Lung (tissue), 12 donors: Measurements from ENCODE around the gene MFSD1. TPM values are rescaled to one million over a fixed set of nuclear protein-coding genes. Genes with fewer than 3 reads are reported as not detected.

Source experiments
- ATAC-seq: fragments of 200-7000 bp; cut with Tn5 transposase; one replicate; pipeline ENCODE4 v1.9.1; 2020; ENCODE audit warnings: moderate number of reproducible peaks; ENCODE audit not compliant: insufficient read depth, low FRiP score
- DNase-seq, 3 donors: peaks; one replicate each; pipeline ENCODE4 v3.0.0-alpha.2; 2013 to 2017
- H3K27ac ChIP-seq, 2 donors: one replicate each; pipeline ENCODE4 v1.5.1; 2013; ENCODE audit warnings: mild to moderate bottlenecking in 2 of 2, moderate library complexity in 2 of 2, control low read depth in 1 of 2, inconsistent platforms in 1 of 2, low read depth in 1 of 2, low read length in 1 of 2
- H3K27me3 ChIP-seq, 3 donors: one replicate each; pipeline ENCODE4 v1.5.1; 2013; ENCODE audit warnings: low read length in 2 of 3; ENCODE audit not compliant: control insufficient read depth in 3 of 3, insufficient read depth in 3 of 3
- H3K36me3 ChIP-seq, 4 donors: one replicate each; pipeline ENCODE4 v1.5.1; 2013; ENCODE audit warnings: low read length in 4 of 4, mild to moderate bottlenecking in 1 of 4, moderate library complexity in 1 of 4; ENCODE audit not compliant: control insufficient read depth in 4 of 4, insufficient read depth in 4 of 4
- H3K4me1 ChIP-seq, 5 donors: one replicate each; pipeline ENCODE4 v1.5.1; 2013; ENCODE audit warnings: low read length in 5 of 5, mild to moderate bottlenecking in 2 of 5, moderate library complexity in 1 of 5; ENCODE audit not compliant: control insufficient read depth in 5 of 5, insufficient read depth in 5 of 5
- H3K4me3 ChIP-seq: one replicate; pipeline ENCODE4 v1.5.1; 2013; ENCODE audit warnings: mild to moderate bottlenecking, control low read depth, moderate library complexity
- H3K9ac ChIP-seq, 2 donors: one replicate each; pipeline ENCODE4 v1.5.1; 2013; ENCODE audit warnings: low read length in 2 of 2, control low read depth in 1 of 2; ENCODE audit not compliant: insufficient read depth in 1 of 2
- H3K9me3 ChIP-seq, 4 donors: one replicate each; pipeline ENCODE4 v1.5.1; 2013; ENCODE audit warnings: low read length in 3 of 4, mild to moderate bottlenecking in 1 of 4, moderate library complexity in 1 of 4; ENCODE audit not compliant: control insufficient read depth in 4 of 4, insufficient read depth in 3 of 4
- CTCF ChIP-seq: IDR thresholded peaks from 2 replicates; pipeline ENCODE4 v1.5.1; 2012; ENCODE audit warnings: mild to moderate bottlenecking; ENCODE audit errors: control extremely low read depth, extremely low read depth
- WGBS, 2 donors: extraction: QIAGEN DNeasy Blood & Tissue Kit; methylation state at CpG; one replicate each; pipeline ENCODE4 v1.1.7; 2013; 5-methylcytosine and 5-hydroxymethylcytosine counted together
- polyA plus RNA-seq, 2 donors: library from polyadenylated mRNA; stranded (reverse); fragments of 200-250 nt; gene quantifications; one replicate each; pipeline ENCODE4 v1.2.1, GENCODE V29; 2013
- total RNA-seq, 2 donors: library from RNA; depleted of rRNA in 1 of 2; stranded (reverse); fragments of >200 nt in 1 of 2; gene quantifications; one replicate each; pipeline ENCODE4 v1.2.1, GENCODE V29; 2014 to 2021
- donor health status: control.
- donor health status: control.
- donor health status: Bipolar disorder and iron deficiency.
- donor health status: healthy.
- donor health status: DM: yes; HTN: yes; CAD: no.

MFSD1 gene
- total and polyA plus RNA-seq, 4 donors, result 25.8 to 143 (median 93.3) TPM

- H3K9me3 ChIP-seq, result no peaks in the 10 kb centered on the region
- H3K4me1 ChIP-seq, result no peaks in the 10 kb centered on the region
- no peaks in the 10 kb centered on the region for H3K36me3 ChIP-seq
- H3K9ac ChIP-seq, result no peak overlapping the region
- ATAC-seq (no peak), DNase-seq (no peak)
- H3K4me3 ChIP-seq, result no peak overlapping the region
- no peak overlapping the region for H3K27ac ChIP-seq
- WGBS, 2 donors, result 63 to 64% methylated on average over 3 of the region's 3 CpGs
- no peaks in the 10 kb centered on the region for H3K27me3 ChIP-seq
- no peak for TF ChIP-seq CTCF
Measured at GRCh38 chr3:158846803-158847451, 45.1 kb downstream of the MFSD1 start.

- no peak for DNase-seq
- Histone ChIP-seq H3K4me3 (no peak overlapping the region), H3K27ac (no peak overlapping the region), H3K4me1 (no peaks in the 10 kb centered on the region), H3K9me3 (no peaks in the 10 kb centered on the region), H3K36me3 (no peaks in the 10 kb centered on the region), H3K9ac (no peak overlapping the region), H3K27me3 (no peaks in the 10 kb centered on the region)
- no peak for ATAC-seq
- no peak for TF ChIP-seq CTCF
- WGBS, 2 donors, result 79 to 90% methylated on average over 4 of the region's 4 CpGs
Measured at GRCh38 chr3:158847452-158847821, 45.6 kb downstream of the MFSD1 start.

- H3K4me3 ChIP-seq, result no peak overlapping the region
- no peak overlapping the region for H3K27ac ChIP-seq
- no peaks in the 10 kb centered on the region for H3K36me3 ChIP-seq
- ATAC-seq, result no peak
- H3K27me3 ChIP-seq, result no peaks in the 10 kb centered on the region
- no peak overlapping the region for H3K9ac ChIP-seq
- WGBS, 2 donors, result 50 to 56% methylated on average over 3 of the region's 3 CpGs
- no peaks in the 10 kb centered on the region for H3K9me3 ChIP-seq
- no peak for TF ChIP-seq CTCF
- no peaks in the 10 kb centered on the region for H3K4me1 ChIP-seq
- no peak for DNase-seq
Measured at GRCh38 chr3:158847885-158848284, 46.0 kb downstream of the MFSD1 start.

- no peak for DNase-seq
- ATAC-seq, result no peak
- Histone ChIP-seq H3K4me3 (no peak overlapping the region), H3K4me1 (no peaks in the 10 kb centered on the region), H3K27ac (no peak overlapping the region), H3K9ac (no peak overlapping the region), H3K36me3 (no peaks in the 10 kb centered on the region), H3K9me3 (no peaks in the 10 kb centered on the region), H3K27me3 (no peaks in the 10 kb centered on the region)
- TF ChIP-seq CTCF, result no peak
- 64 to 79% methylated on average over 3 of the region's 3 CpGs for WGBS, 2 donors
Measured at GRCh38 chr3:158849757-158850156, 47.9 kb downstream of the MFSD1 start.
